ENCODE measurements around the gene CFAP46.

Gene CFAP46

GRCh38 chr10:132790934-132791829 lies 151.2 kb downstream of the CFAP46 start:
- DNase-seq (ENCODE audit: low read depth): no peak
- no peak overlapping the region for H3K4me3 ChIP-seq (replicated peaks; ENCODE audit: low read depth, low read length)
- TF ChIP-seq CTCF (IDR thresholded peaks at IDR 0.05; ENCODE audit: low read length, missing control alignments): no peak

GRCh38 chr10:132790470-132790869 lies 151.9 kb downstream of the CFAP46 start:
- no peak for DNase-seq (ENCODE audit: low read depth)
- TF ChIP-seq CTCF (IDR thresholded peaks at IDR 0.05; ENCODE audit: low read length, missing control alignments): no peak
- H3K4me3 ChIP-seq (replicated peaks; ENCODE audit: low read depth, low read length): no peak overlapping the region

- TF ChIP-seq CTCF (IDR thresholded peaks at IDR 0.05; ENCODE audit: low read length, missing control alignments): no peak
- DNase-seq (ENCODE audit: low read depth): no peak
- no peak overlapping the region for H3K4me3 ChIP-seq (replicated peaks; ENCODE audit: low read depth, low read length)
Observed at GRCh38 chr10:132789659-132790148, 152.7 kb downstream of the CFAP46 start.

GRCh38 chr10:132788831-132789219 lies 153.5 kb downstream of the CFAP46 start:
- DNase-seq (ENCODE audit: low read depth): no peak
- no peak for TF ChIP-seq CTCF (IDR thresholded peaks at IDR 0.05; ENCODE audit: low read length, missing control alignments)
- H3K4me3 ChIP-seq (replicated peaks; ENCODE audit: low read depth, low read length): no peak overlapping the region

GRCh38 chr10:132788180-132788830 lies 154.1 kb downstream of the CFAP46 start:
- no peak for TF ChIP-seq CTCF (IDR thresholded peaks at IDR 0.05; ENCODE audit: low read length, missing control alignments)
- H3K4me3 ChIP-seq (replicated peaks; ENCODE audit: low read depth, low read length): no peak overlapping the region
- peak; percentile 11 for DNase-seq (ENCODE audit: low read depth)

- no peak overlapping the region for H3K4me3 ChIP-seq (replicated peaks; ENCODE audit: low read depth, low read length)
- TF ChIP-seq CTCF (IDR thresholded peaks at IDR 0.05; ENCODE audit: low read length, missing control alignments): no peak
- DNase-seq (ENCODE audit: low read depth): no peak
Observed at GRCh38 chr10:132787495-132788179, 154.7 kb downstream of the CFAP46 start.

All from fibroblast of pulmonary artery (primary cell).